Stimulated activated memory B cell treated with anti-CD40 and anti-IgM and Interleukin-4, amounts not matched to agents 10 μg/mL and 1 μg/mL and 100 μg/mL, for 72 hours (primary cell): ENCODE measurements around the gene UBXN4.
"Not testable (repeated sequence)": the region's sequence is repeated elsewhere in the genome, so short reads cannot be mapped to it uniquely, and the experiment has no call there.

Experiments used
- ATAC-seq: fragments of 150-1000 bp; cut with Tn5 transposase; 2 replicates; pipeline ENCODE4 v1.10.0; 2021
- H3K27ac Mint-ChIP-seq: one replicate; pipeline ENCODE4 v1.8.0; 2022; ENCODE audit warnings: mild to moderate bottlenecking, mixed read lengths
- H3K27me3 Mint-ChIP-seq: one replicate; pipeline ENCODE4 v1.8.0; 2022; ENCODE audit warnings: mixed read lengths
- H3K36me3 Mint-ChIP-seq: one replicate; pipeline ENCODE4 v1.8.0; 2022; ENCODE audit warnings: mixed read lengths
- H3K4me1 Mint-ChIP-seq: one replicate; pipeline ENCODE4 v1.8.0; 2022; ENCODE audit warnings: mixed read lengths
- H3K4me3 Mint-ChIP-seq: one replicate; pipeline ENCODE4 v1.8.0; 2022; ENCODE audit warnings: mild to moderate bottlenecking, moderate library complexity, mixed read lengths
- H3K9me3 Mint-ChIP-seq: one replicate; pipeline ENCODE4 v1.8.0; 2022; ENCODE audit warnings: mixed read lengths

Gene UBXN4, protein sequence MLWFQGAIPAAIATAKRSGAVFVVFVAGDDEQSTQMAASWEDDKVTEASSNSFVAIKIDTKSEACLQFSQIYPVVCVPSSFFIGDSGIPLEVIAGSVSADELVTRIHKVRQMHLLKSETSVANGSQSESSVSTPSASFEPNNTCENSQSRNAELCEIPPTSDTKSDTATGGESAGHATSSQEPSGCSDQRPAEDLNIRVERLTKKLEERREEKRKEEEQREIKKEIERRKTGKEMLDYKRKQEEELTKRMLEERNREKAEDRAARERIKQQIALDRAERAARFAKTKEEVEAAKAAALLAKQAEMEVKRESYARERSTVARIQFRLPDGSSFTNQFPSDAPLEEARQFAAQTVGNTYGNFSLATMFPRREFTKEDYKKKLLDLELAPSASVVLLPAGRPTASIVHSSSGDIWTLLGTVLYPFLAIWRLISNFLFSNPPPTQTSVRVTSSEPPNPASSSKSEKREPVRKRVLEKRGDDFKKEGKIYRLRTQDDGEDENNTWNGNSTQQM

GRCh38 chr2:135741395-135742324 is at the start of gene UBXN4:
TSS of gene UBXN4 (plus strand) at chr2:135741855. CDS start at chr2:135741930, 75 bp downstream.
- H3K4me3 Mint-ChIP-seq: peak within 1 kb of the TSS; percentile 95
- H3K27me3 Mint-ChIP-seq: no peaks in the 10 kb centered on the region
- H3K4me1 Mint-ChIP-seq: peaks cover 26% of the 10 kb centered on the region
- no peaks in the 10 kb centered on the region for H3K9me3 Mint-ChIP-seq
- peaks cover 13% of the 10 kb centered on the region for H3K36me3 Mint-ChIP-seq
- ATAC-seq: peak; percentile 98
- peak within 1 kb of the TSS; percentile 94 for H3K27ac Mint-ChIP-seq

- no peaks in the 10 kb centered on the region for H3K27me3 Mint-ChIP-seq
- H3K36me3 Mint-ChIP-seq: peaks cover 33% of the 10 kb centered on the region
- H3K4me3 Mint-ChIP-seq: no peak overlapping the region
- H3K27ac Mint-ChIP-seq: peak overlapping the region; percentile 31
- H3K9me3 Mint-ChIP-seq: no peaks in the 10 kb centered on the region
- no peak for ATAC-seq
- no peaks in the 10 kb centered on the region for H3K4me1 Mint-ChIP-seq
Observed at GRCh38 chr2:135694711-135695110, 46.9 kb upstream of the UBXN4 start.

GRCh38 chr2:135698838-135699237 is 42.8 kb upstream of the UBXN4 start:
- no peak overlapping the region for H3K4me3 Mint-ChIP-seq
- H3K27ac Mint-ChIP-seq: no peak overlapping the region
- ATAC-seq: no peak
- H3K4me1 Mint-ChIP-seq: no peaks in the 10 kb centered on the region
- peaks cover 26% of the 10 kb centered on the region for H3K36me3 Mint-ChIP-seq
- H3K27me3 Mint-ChIP-seq: no peaks in the 10 kb centered on the region
- H3K9me3 Mint-ChIP-seq: no peaks in the 10 kb centered on the region

GRCh38 chr2:135701442-135701841 is 40.2 kb upstream of the UBXN4 start:
- peaks cover 4% of the 10 kb centered on the region for H3K36me3 Mint-ChIP-seq
- H3K27ac Mint-ChIP-seq: no peak overlapping the region
- no peak overlapping the region for H3K4me3 Mint-ChIP-seq
- no peaks in the 10 kb centered on the region for H3K9me3 Mint-ChIP-seq
- no peak for ATAC-seq
- H3K4me1 Mint-ChIP-seq: no peaks in the 10 kb centered on the region
- no peaks in the 10 kb centered on the region for H3K27me3 Mint-ChIP-seq

DNA sequence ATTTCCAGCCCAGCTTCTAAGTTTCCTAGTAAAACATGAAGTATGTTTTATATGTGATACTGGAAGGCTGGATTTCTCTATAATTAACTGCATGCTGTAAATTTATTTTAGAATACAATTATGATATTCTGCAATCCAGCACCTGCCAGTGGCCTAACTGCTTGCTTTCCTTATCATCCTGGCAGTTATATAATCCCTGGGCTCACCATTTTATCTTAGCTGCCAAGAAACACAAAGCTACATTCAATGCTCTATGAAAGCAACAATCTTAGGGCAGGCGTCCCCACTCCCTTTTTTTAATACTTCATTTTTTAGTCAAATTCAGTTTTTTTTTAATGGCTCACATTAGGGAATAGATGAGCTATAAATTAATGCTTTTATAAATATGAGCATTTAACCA is 38.4 kb upstream of the UBXN4 start:
- ATAC-seq: no peak
- Mint-ChIP-seq H3K4me3 (no peak overlapping the region), H3K9me3 (no peaks in the 10 kb centered on the region), H3K4me1 (no peaks in the 10 kb centered on the region), H3K36me3 (no peaks in the 10 kb centered on the region), H3K27me3 (no peaks in the 10 kb centered on the region), H3K27ac (no peak overlapping the region)

- H3K4me3 Mint-ChIP-seq, H3K27me3 Mint-ChIP-seq, H3K4me1 Mint-ChIP-seq, H3K27ac Mint-ChIP-seq, ATAC-seq, H3K9me3 Mint-ChIP-seq, H3K36me3 Mint-ChIP-seq: not testable (repeated sequence)
Observed at GRCh38 chr2:135704075-135704474, 37.6 kb upstream of the UBXN4 start.

- Mint-ChIP-seq H3K4me1 (no peaks in the 10 kb centered on the region), H3K27me3 (no peaks in the 10 kb centered on the region), H3K36me3 (peaks cover 15% of the 10 kb centered on the region), H3K9me3 (no peaks in the 10 kb centered on the region), H3K4me3 (no peak overlapping the region), H3K27ac (no peak overlapping the region)
- ATAC-seq: no peak
Observed at GRCh38 chr2:135708159-135708558, 33.5 kb upstream of the UBXN4 start.

DNA sequence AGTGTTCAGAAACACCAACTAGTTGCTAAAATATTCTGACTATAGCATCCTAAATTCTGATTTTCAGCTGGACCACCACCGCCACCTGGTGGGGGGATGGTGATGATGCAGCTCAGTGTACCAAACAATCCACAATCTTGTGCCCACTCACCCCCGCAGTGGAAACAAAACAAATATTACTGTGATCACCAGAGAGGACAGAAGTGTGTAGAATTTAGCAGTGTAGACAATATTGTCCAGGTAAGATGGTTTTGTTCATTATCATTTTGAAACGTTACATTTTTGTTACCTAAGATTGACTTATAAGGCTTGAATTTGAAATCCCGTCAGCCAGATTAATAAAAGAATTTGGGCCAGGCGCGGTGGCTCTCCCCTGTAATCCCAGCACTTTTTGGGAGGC is 31.7 kb upstream of the UBXN4 start:
- Mint-ChIP-seq H3K4me3 (no peak overlapping the region), H3K27me3 (no peaks in the 10 kb centered on the region), H3K27ac (no peak overlapping the region), H3K9me3 (no peaks in the 10 kb centered on the region), H3K36me3 (peaks cover 25% of the 10 kb centered on the region), H3K4me1 (no peaks in the 10 kb centered on the region)
- ATAC-seq: no peak

DNA sequence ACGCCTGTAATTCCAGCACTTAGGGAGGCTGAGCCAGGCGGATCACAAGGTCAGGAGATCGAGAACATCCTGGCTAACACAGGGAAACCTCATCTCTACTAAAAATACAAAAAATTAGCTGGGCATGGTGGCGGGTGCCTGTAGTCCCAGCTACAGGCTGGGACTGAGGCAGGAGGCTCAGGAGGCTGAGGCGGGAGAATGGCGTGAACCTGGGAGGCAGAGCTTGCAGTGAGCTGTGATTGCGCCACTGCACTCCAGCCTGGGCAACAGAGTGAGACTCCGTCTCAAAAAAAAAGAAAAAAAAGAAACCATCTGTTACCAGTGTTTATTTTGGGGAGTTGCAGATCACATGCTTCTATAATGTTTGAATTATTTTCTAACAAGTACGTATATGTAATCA is 26.6 kb upstream of the UBXN4 start:
- not testable (repeated sequence) for H3K27ac Mint-ChIP-seq, H3K4me1 Mint-ChIP-seq, H3K9me3 Mint-ChIP-seq, H3K27me3 Mint-ChIP-seq, H3K4me3 Mint-ChIP-seq, ATAC-seq
- H3K36me3 Mint-ChIP-seq: peaks cover 46% of the 10 kb centered on the region

DNA sequence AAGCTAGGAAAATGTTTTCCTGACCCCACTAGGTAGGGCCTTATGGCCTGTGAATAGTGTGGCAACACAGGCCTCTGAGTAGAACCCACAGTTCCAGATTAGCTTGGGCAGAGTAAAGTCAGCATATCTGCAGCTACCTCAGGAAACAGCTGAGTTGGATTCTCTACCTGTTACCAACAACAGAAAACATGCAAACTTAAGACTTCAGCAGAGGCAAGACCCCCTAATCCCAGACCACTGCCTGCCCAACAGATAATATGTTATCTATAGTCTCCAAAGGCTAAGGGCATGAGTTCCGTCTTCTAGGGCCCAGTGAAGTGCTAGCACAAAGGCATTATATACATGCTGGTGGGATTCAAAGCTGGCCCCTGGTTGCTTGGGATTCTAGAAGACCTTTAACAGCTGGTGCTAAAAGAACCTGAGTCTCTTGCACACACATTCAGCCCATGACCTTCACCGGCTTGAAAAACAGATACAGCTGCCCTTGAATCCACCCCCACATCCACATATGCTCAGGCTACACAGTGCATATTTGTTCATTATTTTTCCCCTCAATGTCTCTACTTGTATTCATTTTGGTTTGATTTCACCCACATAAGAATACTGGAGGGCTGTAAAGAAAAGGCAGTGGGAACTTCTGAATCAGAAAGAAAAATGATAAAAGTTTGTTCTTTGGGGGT is 13.5 kb upstream of the UBXN4 start:
- H3K27me3 Mint-ChIP-seq: no peaks in the 10 kb centered on the region

DNA sequence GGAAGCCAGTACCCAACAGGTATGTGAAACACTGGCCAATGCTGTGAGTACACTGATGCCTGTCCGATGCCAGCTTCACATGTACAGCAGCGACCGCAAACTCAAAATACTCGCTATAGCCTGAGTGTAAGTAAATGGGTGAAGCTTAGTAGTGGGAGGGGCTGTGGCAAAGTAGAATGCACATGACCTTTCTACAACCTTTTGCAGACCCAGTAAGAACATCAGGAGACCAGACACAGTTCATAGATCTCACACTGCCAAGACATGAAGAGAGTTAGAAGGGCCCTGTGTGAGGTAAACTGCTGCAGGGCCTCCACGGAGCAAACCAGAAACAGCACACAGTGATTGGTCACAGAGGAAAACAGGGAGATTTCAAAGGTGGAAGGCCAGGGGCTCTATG is 9.1 kb upstream of the UBXN4 start:
- Mint-ChIP-seq H3K36me3 (no peaks in the 10 kb centered on the region), H3K4me3 (no peak overlapping the region), H3K27ac (no peak overlapping the region), H3K27me3 (no peaks in the 10 kb centered on the region), H3K9me3 (no peaks in the 10 kb centered on the region), H3K4me1 (no peaks in the 10 kb centered on the region)
- ATAC-seq: no peak

More for the DNA sequence above, 13.5 kb upstream of the UBXN4 start:
- no peak for ATAC-seq
- Mint-ChIP-seq H3K9me3 (no peaks in the 10 kb centered on the region), H3K4me3 (no peak overlapping the region), H3K27ac (no peak overlapping the region), H3K36me3 (peaks cover 18% of the 10 kb centered on the region), H3K4me1 (no peaks in the 10 kb centered on the region)

- Mint-ChIP-seq H3K36me3 (no peaks in the 10 kb centered on the region), H3K4me3 (no peak overlapping the region), H3K27me3 (no peaks in the 10 kb centered on the region), H3K27ac (no peak overlapping the region), H3K4me1 (no peaks in the 10 kb centered on the region), H3K9me3 (no peaks in the 10 kb centered on the region)
- ATAC-seq: no peak
Observed at GRCh38 chr2:135733045-135733444, 8.6 kb upstream of the UBXN4 start.

- H3K27ac Mint-ChIP-seq: no peak overlapping the region
- H3K4me3 Mint-ChIP-seq: no peak overlapping the region
- no peaks in the 10 kb centered on the region for H3K4me1 Mint-ChIP-seq
- no peaks in the 10 kb centered on the region for H3K36me3 Mint-ChIP-seq
- ATAC-seq: no peak
- H3K9me3 Mint-ChIP-seq: no peaks in the 10 kb centered on the region
- H3K27me3 Mint-ChIP-seq: no peaks in the 10 kb centered on the region
Observed at GRCh38 chr2:135736546-135736945, 5.1 kb upstream of the UBXN4 start.

- H3K27me3 Mint-ChIP-seq: no peaks in the 10 kb centered on the region
- H3K4me1 Mint-ChIP-seq: peaks cover 17% of the 10 kb centered on the region
- no peak for ATAC-seq
- no peaks in the 10 kb centered on the region for H3K9me3 Mint-ChIP-seq
- no peak overlapping the region for H3K4me3 Mint-ChIP-seq
- H3K36me3 Mint-ChIP-seq: peaks cover 5% of the 10 kb centered on the region
- no peak overlapping the region for H3K27ac Mint-ChIP-seq
Observed at GRCh38 chr2:135740206-135740605, 1.4 kb upstream of the UBXN4 start.

GRCh38 chr2:135741043-135741394 is 636 bp upstream of the UBXN4 start:
- H3K36me3 Mint-ChIP-seq: peaks cover 7% of the 10 kb centered on the region
- H3K4me1 Mint-ChIP-seq: peaks cover 19% of the 10 kb centered on the region
- H3K27ac Mint-ChIP-seq: peak overlapping the region; percentile 94
- H3K27me3 Mint-ChIP-seq: no peaks in the 10 kb centered on the region
- H3K4me3 Mint-ChIP-seq: no peak overlapping the region
- no peaks in the 10 kb centered on the region for H3K9me3 Mint-ChIP-seq
- ATAC-seq: no peak
